GM19328 (cell line): Measurements from ENCODE around the gene SMIM5.

Experiments used
- ATAC-seq: cut with Tn5 transposase; IDR thresholded peaks from one replicate; pipeline ENCODE4 v1.9.1; 2021; ENCODE audit warnings: mild to moderate bottlenecking, moderate library complexity; ENCODE audit not compliant: unreplicated experiment

SMIM5 gene

DNA sequence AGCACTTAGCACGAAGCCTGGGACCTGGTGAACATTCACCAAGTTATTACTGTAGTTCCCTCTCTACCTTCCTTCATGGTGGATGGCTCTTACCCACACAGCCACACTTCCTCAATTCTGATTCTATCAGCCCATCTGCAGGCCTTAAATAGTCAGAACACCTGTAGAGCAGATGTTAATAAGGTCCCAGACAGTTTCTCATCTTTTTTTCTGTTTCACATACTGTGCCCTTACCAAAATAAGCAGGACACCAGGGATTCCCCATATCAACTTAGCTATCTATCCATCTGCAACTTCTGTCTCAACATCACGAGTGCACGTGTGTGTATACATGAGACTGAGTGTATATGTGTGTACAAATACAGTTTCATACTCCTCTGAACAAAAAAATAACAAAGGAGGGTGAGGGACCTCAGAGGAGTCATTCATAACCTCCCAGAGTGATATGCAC, 30.9 kb downstream of the SMIM5 start:
- peak; percentile 60 for ATAC-seq

DNA sequence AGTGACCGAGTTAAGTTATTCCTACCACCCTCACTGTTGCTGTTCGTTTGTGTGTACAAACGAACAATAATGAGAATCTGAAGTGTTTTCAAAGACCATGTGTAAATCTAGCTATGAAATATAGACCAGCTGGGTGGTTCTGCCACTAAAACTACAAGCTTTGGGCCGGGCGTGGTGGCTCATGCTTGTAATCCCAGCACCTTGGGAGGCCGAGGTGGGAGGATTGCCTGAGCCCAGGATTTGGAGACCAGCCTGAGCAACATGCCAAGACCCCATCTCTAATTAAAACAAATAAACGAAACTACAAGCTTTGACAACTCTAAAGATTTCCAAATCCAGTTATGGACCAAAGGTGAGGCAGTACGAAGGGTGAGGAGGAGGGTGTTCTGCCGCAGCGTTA, 32.7 kb downstream of the SMIM5 start:
- no peak for ATAC-seq

DNA sequence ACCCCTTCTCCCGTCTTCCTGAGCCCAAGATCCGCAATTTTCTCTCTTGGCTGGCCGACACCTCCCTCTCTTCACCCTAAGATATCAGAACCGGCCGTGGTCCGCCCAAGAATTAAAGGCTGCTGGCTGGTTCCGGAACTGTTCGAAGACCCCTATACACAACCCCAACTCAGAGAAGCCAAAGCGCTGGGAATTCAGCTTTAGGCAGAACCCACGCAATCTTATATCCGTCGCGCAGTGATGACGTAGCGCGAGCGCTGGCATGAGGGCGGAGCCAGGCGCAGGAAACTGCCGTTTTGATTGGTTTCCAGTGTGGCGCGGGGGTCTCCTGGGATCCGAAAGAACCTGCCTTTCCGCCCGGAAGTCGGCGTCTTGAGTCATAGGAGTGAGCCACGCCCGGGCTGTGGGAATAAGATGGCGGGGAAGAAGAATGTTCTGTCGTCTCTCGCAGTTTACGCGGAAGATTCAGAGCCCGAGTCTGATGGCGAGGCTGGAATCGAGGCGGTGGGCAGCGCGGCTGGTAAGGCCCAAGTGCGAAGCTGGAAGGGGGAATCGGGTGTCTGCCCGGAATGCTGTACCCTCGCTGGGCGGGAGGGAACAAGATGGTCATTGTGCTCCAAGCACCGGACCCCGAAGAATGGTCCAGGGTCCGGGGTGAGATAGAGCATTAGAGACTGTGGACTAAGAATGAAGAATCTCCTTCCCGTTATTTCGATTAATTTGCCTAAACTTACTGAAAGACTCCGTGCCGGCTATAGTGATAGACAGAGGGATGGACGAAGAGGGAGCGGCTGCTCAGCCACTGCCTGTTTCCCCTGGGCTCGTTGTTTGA, 33.9 kb downstream of the SMIM5 start, which contains the start of the genes RECQL5 and SAP30BP:
RECQL5 (minus strand) TSS at position 196 of the 832 bp plus-strand sequence. CDS start 597 bp downstream, outside the sequence.
SAP30BP (plus strand) TSS at position 380 of the 832 bp plus-strand sequence; CDS start at position 415, 35 bp downstream.
- peak; percentile 74 for ATAC-seq

DNA sequence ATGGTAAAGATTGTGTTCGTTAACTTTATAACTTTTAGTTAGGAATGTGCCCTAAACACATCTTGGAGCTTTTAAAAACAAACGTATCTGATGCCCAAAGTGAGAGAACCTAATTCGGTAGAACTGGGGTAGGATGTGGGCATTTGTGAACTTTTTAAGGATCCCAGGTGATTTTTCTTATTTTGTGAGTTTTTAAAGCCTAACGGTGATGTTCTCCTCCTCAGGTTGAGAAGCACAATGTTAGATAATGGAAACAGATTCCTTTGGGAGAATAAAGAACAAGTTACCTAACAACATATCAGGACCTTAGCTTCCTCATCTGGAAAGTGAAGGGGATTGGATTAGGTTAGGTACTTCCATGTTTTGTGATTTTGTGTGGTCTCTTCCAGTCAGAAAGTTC, 34.6 kb downstream of the SMIM5 start:
- ATAC-seq: no peak

DNA sequence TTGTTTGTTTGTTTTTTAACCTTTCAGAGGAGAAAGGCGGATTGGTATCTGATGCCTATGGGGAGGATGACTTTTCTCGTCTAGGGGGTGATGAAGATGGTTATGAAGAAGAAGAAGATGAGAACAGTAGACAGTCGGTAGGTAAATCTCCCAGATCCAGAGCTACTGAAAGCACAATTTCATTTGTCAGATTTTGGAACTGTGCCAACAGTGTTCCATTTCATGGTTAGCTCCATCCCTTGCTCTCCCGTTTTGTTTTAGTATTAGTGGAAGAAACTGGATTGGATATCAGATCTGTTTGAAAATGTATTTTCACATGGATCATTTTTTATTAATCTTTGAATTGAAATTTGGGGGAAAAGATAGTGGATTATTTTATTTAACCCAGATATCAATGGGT, 35.3 kb downstream of the SMIM5 start:
- ATAC-seq: no peak

DNA sequence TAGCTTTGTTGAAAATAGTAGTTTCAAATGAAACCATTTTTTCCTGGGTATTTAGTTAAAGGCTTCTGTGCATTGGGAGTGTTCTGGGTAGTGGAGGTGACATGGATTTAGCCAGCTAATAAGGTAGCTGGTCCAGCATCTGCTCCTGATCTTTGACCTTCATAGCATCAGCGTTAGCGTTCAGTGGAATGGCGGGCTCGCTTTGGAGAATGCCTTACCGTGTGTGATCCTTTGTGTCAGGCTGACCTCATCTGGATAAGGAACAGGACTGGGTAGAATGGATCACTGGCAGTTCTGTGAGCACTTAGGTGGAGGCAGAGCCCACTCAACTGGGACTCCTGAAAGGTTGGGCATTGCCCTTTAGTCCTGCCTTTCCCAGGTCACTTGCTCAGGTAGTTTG, 37.6 kb downstream of the SMIM5 start:
- ATAC-seq: no peak

DNA sequence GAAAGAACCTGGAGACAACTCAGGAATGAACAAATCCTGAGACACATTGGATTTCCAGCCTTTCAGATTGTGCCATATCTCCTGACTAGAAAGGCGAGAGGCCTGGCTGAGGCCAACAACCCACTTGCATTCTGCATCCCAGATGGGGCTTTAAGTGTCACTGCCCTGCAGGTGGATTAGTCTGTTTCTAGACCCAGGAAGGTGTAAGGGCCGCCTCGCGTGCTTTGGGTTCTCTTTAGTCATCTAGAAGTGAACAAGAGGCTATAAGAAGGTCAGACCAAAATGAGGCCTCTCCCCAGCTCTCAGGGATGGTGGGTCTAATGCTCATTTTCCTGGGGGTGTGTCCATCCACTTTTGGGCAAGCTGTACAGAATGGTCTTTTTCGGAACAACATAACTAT, 38.8 kb downstream of the SMIM5 start:
- no peak for ATAC-seq

DNA sequence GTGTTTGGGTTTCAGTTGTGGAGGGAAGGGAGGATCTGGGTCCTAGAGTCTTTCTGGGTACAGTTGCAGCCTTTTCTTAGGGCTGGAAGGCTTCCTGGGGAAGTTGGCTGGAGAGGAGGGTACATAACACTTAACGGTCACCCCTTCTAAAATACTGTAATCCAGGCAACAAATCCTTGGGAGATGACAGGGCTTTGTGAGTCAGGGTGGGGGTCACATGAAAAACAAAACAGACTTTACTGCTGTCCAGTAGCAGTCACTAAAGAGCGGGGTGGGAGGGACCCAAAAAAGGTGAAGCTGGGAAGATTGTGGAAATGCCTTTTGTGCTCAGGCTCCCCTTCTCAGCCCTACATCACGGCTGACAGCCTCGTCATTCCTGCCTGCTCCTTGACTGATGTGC, 40.3 kb downstream of the SMIM5 start:
- no peak for ATAC-seq

DNA sequence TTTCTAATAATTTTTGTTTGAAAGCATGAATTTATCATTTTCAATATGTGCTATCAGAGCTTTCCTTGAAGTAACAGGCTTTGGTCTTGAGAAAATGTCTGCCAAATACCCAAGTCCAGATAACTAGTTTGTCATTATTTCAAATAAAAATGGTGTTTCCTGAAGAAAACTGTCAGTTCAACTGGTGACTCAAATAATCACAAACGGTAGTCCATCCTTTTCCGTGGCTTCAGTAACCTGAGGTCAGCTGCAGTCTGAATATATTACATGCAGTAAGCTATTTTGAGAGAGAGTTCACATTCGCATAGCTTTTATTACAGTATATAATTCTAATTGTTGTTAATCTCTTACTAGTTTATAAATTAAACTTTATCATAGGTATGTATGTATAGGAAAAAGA, 43.2 kb downstream of the SMIM5 start:
- ATAC-seq: no peak

DNA sequence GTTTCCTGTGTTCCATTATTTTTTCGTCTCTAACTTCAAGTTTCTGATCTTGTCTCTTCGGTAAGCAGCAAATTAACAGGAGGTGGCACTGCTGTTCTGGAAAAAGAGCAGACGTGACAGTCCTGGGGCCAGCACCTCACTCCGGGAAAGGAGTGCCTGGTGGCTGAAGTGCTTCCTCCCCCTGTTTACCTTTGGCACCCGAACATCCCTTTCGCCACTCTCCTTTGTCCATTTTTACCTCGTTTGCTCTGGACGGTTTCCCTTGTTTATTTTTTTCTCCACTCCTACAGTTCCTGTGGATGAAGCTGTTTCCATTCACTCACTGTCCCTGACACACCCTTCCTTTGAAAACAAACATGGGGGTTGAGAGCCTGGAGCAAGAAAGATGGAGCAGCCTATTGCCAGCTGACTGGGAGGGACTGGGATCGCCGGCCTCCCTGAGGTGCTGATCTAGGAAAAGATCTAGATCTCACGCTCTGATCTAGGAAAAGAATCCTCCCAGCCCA, 46.5 kb downstream of the SMIM5 start:
- ATAC-seq: no peak

DNA sequence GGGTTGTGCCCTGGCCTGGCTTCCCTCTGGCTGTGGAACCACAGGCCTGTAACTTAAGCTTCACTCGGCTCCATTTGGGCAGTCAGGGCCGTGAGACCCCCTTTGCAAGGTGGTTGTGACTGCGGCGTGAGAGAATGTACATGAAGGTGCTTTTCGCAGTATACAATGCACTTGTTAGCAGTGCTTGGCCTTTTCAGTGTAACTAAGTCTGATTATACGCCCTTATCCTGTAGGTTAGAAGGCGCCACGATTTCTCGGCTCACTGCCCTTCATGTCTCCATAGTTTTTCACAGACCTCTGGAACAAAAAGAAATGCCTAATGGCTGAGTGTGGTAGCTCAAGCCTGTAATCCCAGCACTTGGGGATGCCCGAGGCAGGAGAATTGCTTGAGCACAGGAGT, 47.2 kb downstream of the SMIM5 start:
- no peak for ATAC-seq

DNA sequence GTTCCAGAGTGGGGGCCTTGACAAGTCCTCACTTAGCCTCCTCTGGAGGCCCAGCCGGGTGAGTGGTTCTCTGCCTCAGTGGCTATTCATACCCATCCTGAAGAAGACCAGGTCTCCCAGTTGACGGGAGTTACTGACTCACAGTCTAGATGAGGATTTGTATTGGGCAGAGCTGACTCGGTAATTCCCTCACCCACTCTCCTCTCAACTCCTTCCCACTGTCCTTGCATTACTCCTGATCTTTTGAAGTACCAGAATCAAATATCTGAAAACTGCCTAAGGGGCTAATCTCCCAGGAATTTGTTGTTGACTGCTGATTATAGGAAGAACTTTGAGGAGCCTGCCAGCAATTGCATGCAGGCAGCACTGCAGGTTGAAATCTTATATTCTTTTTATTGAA, 48.1 kb downstream of the SMIM5 start:
- ATAC-seq: no peak

DNA sequence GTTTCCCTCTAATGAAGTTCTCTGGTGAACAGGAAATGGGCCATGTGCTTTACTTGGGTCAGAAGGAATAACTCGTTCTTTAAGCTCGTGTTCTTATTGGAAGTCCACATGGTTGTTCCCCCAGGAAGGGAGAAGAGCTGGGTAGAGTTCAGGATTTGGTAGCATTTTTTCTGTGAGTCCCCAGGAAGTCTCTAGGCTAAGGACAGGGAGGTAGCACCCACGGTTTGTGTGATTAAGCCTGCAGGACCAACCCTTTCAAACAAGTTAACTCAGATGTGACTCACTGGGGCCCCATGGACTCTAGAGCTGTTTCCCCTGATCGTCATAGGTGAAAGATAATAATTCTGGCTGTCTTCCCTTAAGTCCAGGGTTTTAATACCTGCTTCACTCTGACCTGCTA, 50.3 kb downstream of the SMIM5 start:
- ATAC-seq: no peak

DNA sequence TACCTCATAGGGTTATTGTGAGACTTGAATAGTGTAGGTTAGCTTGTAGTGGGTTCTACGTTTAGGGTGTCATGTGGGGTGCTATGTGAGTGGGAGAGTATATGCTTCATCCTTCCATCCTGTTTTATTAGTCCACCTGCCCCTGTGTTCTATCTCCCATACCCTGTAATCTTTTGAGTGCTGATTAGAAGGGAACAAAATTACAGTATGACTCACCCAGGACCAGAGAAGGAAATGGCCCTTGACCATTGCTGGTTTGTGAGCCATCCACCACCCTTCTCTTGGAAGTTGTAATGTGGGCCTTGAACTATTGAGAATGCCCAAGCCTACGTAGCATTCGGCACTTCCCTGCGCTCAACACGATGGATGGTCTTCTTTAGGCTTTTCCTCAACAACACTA, 51.0 kb downstream of the SMIM5 start:
- ATAC-seq: no peak

DNA sequence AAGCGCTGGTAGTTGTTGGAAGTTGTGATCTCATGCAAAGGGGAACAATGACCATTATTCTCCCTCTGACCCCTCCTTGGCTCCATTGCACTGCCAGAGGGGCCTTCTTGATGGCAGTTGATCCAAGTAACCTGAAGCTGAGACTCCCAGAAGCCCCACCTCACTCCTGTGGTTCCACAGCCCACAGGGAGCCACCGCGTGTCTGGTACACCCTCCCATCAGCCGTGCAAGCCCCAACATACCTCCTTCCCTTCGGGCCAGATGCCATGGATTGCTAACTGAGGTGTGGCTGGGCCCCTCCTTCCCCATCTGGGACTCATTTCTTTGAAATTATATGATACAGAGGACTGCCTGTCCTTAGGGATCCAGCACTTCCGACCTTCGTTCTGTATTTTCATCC, 51.7 kb downstream of the SMIM5 start:
- no peak for ATAC-seq

DNA sequence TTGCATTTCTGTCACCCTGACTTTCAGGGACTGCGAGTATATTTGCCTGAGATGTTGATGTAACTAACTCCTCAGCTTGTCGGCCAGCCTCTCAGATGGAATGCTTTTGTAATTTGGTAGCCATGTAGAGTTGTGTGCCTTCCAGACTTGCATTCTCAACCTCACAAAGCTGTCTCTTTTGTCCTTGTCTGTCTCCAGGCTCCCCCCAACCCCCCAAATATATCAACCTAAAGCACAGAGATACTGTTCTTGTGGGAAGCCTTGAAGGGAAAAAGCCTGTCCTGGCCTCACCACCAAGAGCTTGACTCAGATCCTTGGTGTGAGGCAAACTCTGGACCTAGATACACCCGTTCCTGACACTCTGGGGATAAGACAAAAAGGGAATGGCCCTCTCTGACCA, 52.3 kb downstream of the SMIM5 start:
- ATAC-seq: no peak

DNA sequence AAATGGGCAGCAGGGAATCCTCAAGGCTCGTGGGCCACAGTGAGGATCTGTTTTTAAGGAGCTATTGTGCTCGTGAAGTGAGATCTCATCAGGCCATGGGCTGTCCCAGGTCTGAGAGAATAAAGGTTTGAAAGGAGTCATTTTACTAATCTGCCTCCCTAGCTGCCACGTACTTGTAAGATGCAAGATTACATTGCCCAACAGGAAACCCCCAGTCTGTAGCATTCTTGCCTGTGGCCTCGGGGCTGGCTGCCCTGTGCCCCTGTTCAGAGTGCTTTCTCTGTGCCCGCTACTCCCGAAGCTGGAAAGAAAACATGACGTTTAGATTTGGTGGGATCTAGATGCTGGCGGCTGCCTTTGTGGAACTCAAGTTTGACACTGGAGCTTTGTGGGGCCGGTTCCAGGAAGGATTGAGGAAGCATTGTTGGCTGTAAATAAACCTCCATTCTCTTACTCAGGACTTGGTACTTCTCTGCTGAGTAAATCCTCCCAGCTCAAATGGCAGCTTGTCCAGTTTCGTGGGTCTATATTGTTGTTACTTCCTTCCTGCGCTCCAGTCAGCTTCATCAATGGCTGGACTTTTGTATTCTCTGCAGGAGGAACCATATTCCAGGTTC, 55.1 kb downstream of the SMIM5 start:
- ATAC-seq: no peak

DNA sequence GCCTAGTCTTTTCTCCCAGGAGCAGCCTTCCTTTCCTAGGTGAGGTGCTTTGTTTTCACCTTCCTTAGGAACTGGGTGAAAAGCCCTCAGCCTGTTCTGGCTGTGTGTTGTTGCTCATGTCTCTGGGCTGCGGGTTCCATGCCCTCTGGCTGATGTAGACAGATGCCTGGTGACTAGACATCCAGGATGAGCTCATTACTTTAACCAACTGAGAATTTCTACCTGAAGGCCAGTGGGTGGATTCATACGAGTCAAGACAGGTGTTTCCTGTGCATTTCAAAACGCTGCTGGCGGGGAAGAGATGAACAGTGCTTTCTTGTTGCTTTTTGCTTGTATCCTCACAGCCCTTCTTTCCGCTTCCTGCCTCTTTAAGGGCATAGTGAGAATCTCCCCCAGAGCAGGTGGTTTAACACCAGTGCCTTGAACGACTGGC, 56.2 kb downstream of the SMIM5 start:
- no peak for ATAC-seq
